ENCODE measurements around the gene POLR2E.
A peak's percentile ranks its signal among the peaks of the same experiment; 100 is the strongest.

POLR2E gene

DNA sequence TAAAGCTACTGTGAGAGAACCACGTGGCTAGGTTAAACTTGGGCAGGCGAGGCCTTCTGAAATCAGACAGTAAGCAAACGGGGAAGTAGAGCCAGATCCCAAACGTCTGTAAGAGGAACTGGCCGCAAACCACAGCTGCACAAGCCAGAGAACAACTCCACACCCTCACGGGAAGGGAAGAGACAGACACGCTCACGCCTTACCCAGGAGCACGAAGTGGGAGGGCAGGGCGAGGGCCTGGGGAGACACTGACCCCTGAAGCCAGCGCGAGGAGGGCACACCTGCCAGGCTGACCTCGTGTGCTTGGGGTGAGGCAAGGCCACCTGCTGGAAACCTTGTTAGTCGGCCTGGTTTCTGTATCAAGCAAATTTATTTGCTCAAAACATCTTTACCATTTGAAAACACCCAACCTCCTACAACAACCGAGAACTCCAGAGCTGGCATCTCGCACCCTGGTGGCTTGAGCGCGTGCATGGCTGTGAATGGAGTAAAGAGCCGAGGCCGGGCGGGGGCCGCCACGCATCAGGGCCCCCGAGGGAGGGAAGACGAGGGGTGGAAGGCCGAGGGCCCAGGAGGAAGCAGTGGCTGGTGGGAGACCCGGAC lies 7.3 kb downstream of the POLR2E start:
- peaks cover 6% of the 10 kb centered on the region for H3K79me1 ChIP-seq (ENCODE audit: low read depth, low read length)
- H2BK15ac ChIP-seq (ENCODE audit: low read length): no peak overlapping the region
- H3K18ac ChIP-seq (ENCODE audit: low read length): no peak overlapping the region
- no peak overlapping the region for H2AFZ ChIP-seq (ENCODE audit: low read length)
- H3K27ac ChIP-seq (replicated peaks; ENCODE audit: low read length): no peak overlapping the region
- peaks cover 36 to 88% of the 10 kb centered on the region in 2 donors for H3K36me3 ChIP-seq (replicated peaks in 1 of 2; ENCODE audit: control insufficient read depth in 2 of 2, insufficient read depth in 2 of 2, low read length in 2 of 2)
- H4K91ac ChIP-seq (ENCODE audit: low read depth, low read length, poor library complexity): no peak overlapping the region
- no peak for DNase-seq (ENCODE audit: low spot score)
- no peak overlapping the region for H2BK5ac ChIP-seq (ENCODE audit: low read length)
- H3K4me3 ChIP-seq (ENCODE audit: low read length in 2 of 2): no peak overlapping the region
- no peaks in the 10 kb centered on the region for H3K4me1 ChIP-seq (ENCODE audit: control insufficient read depth in 2 of 2, insufficient read depth in 1 of 2, low read depth in 1 of 2, low read length in 2 of 2)
- no peak overlapping the region for H3K14ac ChIP-seq (ENCODE audit: low read length)
- H2BK120ac ChIP-seq (ENCODE audit: low read depth, low read length): no peak overlapping the region
- H3K23ac ChIP-seq (ENCODE audit: low read depth, low read length, poor library complexity): peak overlapping the region; percentile 43
- no peak overlapping the region for H2BK12ac ChIP-seq (ENCODE audit: low read length)
- no peak overlapping the region for H3K9ac ChIP-seq (ENCODE audit: low read depth, low read length, poor library complexity)
- WGBS, 2 donors (ENCODE audit: extremely low coverage in 2 of 2, insufficient read length in 2 of 2, insufficient replicate concordance in 1 of 2): no CpG with 5 or more reads among the region's 27 CpGs
- no peaks in the 10 kb centered on the region for H3K27me3 ChIP-seq (ENCODE audit: control insufficient read depth in 3 of 3, insufficient read depth in 3 of 3, low read depth in 1 of 3, low read length in 3 of 3)
- no peak overlapping the region for H2AK5ac ChIP-seq (ENCODE audit: low read depth, low read length)
- no peak overlapping the region for H3K4me2 ChIP-seq (ENCODE audit: insufficient read depth, low read length, poor library complexity, severe bottlenecking)
- no peak overlapping the region for H4K8ac ChIP-seq (ENCODE audit: low read depth, low read length)
- H3K9me3 ChIP-seq (replicated peaks in 1 of 2; ENCODE audit: control insufficient read depth in 2 of 2, insufficient read depth in 1 of 2, low read depth in 1 of 2, low read length in 2 of 2): no peaks in the 10 kb centered on the region
- H3K4ac ChIP-seq (ENCODE audit: low read length): no peak overlapping the region

DNA sequence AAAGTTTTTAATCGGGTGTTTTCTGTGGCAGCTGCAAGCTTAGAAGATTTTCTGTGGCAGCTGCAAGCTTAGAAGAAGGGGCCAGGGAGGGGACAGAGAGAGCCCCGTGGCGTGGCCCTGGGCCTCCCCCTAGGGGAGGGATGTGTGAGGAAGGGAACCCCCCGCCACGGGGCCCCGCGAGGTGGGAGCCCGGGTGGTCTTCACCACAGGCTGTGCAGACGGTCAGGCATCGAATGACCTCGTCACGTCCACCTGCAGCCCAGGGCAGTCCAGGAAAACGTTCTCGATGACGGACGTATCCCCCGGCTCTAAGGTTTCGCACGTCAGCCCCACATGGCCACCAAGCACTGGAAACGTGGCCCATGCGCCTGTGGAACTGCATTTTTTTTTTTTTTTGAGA lies 8.6 kb downstream of the POLR2E start:
- no peak overlapping the region for H2BK15ac ChIP-seq (ENCODE audit: low read length)
- DNase-seq (ENCODE audit: low spot score): no peak
- no peak overlapping the region for H2AK5ac ChIP-seq (ENCODE audit: low read depth, low read length)
- H3K4ac ChIP-seq (ENCODE audit: low read length): no peak overlapping the region
- H4K91ac ChIP-seq (ENCODE audit: low read depth, low read length, poor library complexity): no peak overlapping the region
- no peak overlapping the region for H3K4me2 ChIP-seq (ENCODE audit: insufficient read depth, low read length, poor library complexity, severe bottlenecking)
- no peaks in the 10 kb centered on the region for H3K9me3 ChIP-seq (replicated peaks in 1 of 2; ENCODE audit: control insufficient read depth in 2 of 2, insufficient read depth in 1 of 2, low read depth in 1 of 2, low read length in 2 of 2)
- no peak overlapping the region for H2BK12ac ChIP-seq (ENCODE audit: low read length)
- H3K9ac ChIP-seq (ENCODE audit: low read depth, low read length, poor library complexity): peak overlapping the region; percentile 21
- no peaks in the 10 kb centered on the region for H3K27me3 ChIP-seq (ENCODE audit: control insufficient read depth in 3 of 3, insufficient read depth in 3 of 3, low read depth in 1 of 3, low read length in 3 of 3)
- H4K8ac ChIP-seq (ENCODE audit: low read depth, low read length): no peak overlapping the region
- no peak overlapping the region for H2BK120ac ChIP-seq (ENCODE audit: low read depth, low read length)
- peaks cover 7% of the 10 kb centered on the region for H3K79me1 ChIP-seq (ENCODE audit: low read depth, low read length)
- no CpG with 5 or more reads among the region's 21 CpGs for WGBS, 2 donors (ENCODE audit: extremely low coverage in 2 of 2, insufficient read length in 2 of 2, insufficient replicate concordance in 1 of 2)
- H2AFZ ChIP-seq (ENCODE audit: low read length): no peak overlapping the region
- H3K4me3 ChIP-seq (ENCODE audit: low read length in 2 of 2): no peak overlapping the region
- H2BK5ac ChIP-seq (ENCODE audit: low read length): no peak overlapping the region
- no peak overlapping the region for H3K18ac ChIP-seq (ENCODE audit: low read length)
- no peak overlapping the region for H3K27ac ChIP-seq (replicated peaks; ENCODE audit: low read length)
- H3K4me1 ChIP-seq (ENCODE audit: control insufficient read depth in 2 of 2, insufficient read depth in 1 of 2, low read depth in 1 of 2, low read length in 2 of 2): peaks cover 0 to 2% of the 10 kb centered on the region in 2 donors
- H3K23ac ChIP-seq (ENCODE audit: low read depth, low read length, poor library complexity): no peak overlapping the region
- no peak overlapping the region for H3K14ac ChIP-seq (ENCODE audit: low read length)
- peaks cover 31 to 82% of the 10 kb centered on the region in 2 donors for H3K36me3 ChIP-seq (replicated peaks in 1 of 2; ENCODE audit: control insufficient read depth in 2 of 2, insufficient read depth in 2 of 2, low read length in 2 of 2)

DNA sequence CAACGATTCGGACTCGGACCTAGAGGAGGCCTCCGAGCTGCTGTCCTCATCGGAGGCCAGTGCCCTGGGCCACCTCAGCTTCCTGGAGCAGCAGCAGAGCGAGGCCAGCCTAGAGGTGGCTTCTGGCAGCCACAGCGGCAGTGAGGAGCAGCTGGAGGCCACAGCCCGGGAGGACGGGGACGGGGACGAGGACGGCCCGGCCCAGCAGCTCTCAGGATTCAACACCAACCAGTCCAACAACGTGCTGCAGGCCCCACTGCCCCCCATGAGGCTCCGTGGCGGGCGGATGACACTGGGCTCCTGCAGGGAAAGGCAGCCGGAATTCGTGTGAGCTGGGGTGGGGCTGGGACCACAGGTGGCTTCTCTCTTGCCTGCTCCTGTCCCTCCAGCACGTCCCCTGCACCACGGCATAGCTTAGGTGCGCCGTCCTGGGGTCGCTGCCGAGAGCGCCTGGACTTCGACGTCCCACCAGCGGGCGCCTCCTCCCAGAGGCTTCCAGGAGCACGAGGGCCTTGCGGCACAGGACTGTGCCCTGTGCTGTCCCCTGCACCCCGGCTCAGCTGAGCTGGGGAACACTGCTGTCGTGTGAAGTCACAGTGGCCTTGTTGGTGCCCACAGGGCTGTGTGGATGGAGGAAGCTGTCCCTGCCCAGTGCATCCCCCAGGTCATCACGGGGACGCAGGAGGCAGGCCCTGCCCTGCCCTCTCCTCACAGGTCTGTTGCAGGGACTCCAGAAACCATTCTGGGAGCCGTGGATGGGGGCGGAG lies 9.3 kb downstream of the POLR2E start:
- no peak overlapping the region for H4K91ac ChIP-seq (ENCODE audit: low read depth, low read length, poor library complexity)
- H2BK5ac ChIP-seq (ENCODE audit: low read length): no peak overlapping the region
- peak overlapping the region; percentile 75 for H3K23ac ChIP-seq (ENCODE audit: low read depth, low read length, poor library complexity)
- H3K4me1 ChIP-seq (ENCODE audit: control insufficient read depth in 2 of 2, insufficient read depth in 1 of 2, low read depth in 1 of 2, low read length in 2 of 2): peaks cover 0 to 2% of the 10 kb centered on the region in 2 donors
- H2BK12ac ChIP-seq (ENCODE audit: low read length): no peak overlapping the region
- no peak overlapping the region for H2AK5ac ChIP-seq (ENCODE audit: low read depth, low read length)
- no peak overlapping the region for H2AFZ ChIP-seq (ENCODE audit: low read length)
- H3K27me3 ChIP-seq (ENCODE audit: control insufficient read depth in 3 of 3, insufficient read depth in 3 of 3, low read depth in 1 of 3, low read length in 3 of 3): no peaks in the 10 kb centered on the region
- no peak overlapping the region for H3K18ac ChIP-seq (ENCODE audit: low read length)
- no peak overlapping the region for H3K4ac ChIP-seq (ENCODE audit: low read length)
- peaks cover 7% of the 10 kb centered on the region for H3K79me1 ChIP-seq (ENCODE audit: low read depth, low read length)
- no peak overlapping the region for H3K4me3 ChIP-seq (ENCODE audit: low read length in 2 of 2)
- H3K9me3 ChIP-seq (replicated peaks in 1 of 2; ENCODE audit: control insufficient read depth in 2 of 2, insufficient read depth in 1 of 2, low read depth in 1 of 2, low read length in 2 of 2): no peaks in the 10 kb centered on the region
- H2BK15ac ChIP-seq (ENCODE audit: low read length): no peak overlapping the region
- WGBS, 2 donors (ENCODE audit: extremely low coverage in 2 of 2, insufficient read length in 2 of 2, insufficient replicate concordance in 1 of 2): no CpG with 5 or more reads among the region's 38 CpGs
- H4K8ac ChIP-seq (ENCODE audit: low read depth, low read length): no peak overlapping the region
- H3K14ac ChIP-seq (ENCODE audit: low read length): no peak overlapping the region
- no peak overlapping the region for H3K27ac ChIP-seq (replicated peaks; ENCODE audit: low read length)
- no peak overlapping the region for H2BK120ac ChIP-seq (ENCODE audit: low read depth, low read length)
- DNase-seq (ENCODE audit: low spot score): no peak
- H3K9ac ChIP-seq (ENCODE audit: low read depth, low read length, poor library complexity): peak overlapping the region; percentile 38
- H3K4me2 ChIP-seq (ENCODE audit: insufficient read depth, low read length, poor library complexity, severe bottlenecking): no peak overlapping the region
- peaks cover 26 to 78% of the 10 kb centered on the region in 2 donors for H3K36me3 ChIP-seq (replicated peaks in 1 of 2; ENCODE audit: control insufficient read depth in 2 of 2, insufficient read depth in 2 of 2, low read length in 2 of 2)

DNA sequence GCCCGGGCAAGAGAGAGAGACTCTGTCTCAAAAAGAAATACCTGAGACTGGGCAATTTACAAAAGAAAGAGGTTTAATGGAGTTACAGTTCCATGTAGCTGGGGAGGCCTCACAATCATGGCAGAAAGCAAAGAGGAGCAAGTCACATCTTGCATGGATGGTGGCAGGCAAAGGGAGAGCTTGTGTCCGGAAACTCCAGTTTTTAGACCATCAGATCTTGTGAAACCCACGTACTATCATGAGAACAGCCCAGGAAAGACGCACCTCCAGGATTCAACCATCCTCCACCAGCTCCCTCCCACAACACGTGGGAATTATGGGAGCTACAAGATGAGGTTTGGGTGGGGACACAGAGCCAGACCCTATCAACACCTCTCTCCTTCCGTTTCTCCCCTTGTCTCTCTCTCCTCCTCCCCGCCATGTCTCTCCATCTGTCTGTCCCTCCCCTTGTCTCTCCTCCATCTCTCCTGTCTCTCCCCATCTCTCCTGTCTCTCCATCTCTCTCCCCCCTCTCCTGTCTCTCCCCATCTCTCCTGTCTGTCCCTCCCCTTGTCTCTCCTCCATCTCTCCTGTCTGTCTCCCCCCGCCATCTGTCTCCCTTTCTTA lies 10.0 kb downstream of the POLR2E start:
- H3K36me3 ChIP-seq (replicated peaks in 1 of 2; ENCODE audit: control insufficient read depth in 2 of 2, insufficient read depth in 2 of 2, low read length in 2 of 2): peaks cover 23 to 80% of the 10 kb centered on the region in 2 donors
- no peak overlapping the region for H2AK5ac ChIP-seq (ENCODE audit: low read depth, low read length)
- H3K4me2 ChIP-seq (ENCODE audit: insufficient read depth, low read length, poor library complexity, severe bottlenecking): no peak overlapping the region
- H3K4me1 ChIP-seq (ENCODE audit: control insufficient read depth in 2 of 2, insufficient read depth in 1 of 2, low read depth in 1 of 2, low read length in 2 of 2): peaks cover 0 to 2% of the 10 kb centered on the region in 2 donors
- no peak overlapping the region for H2BK5ac ChIP-seq (ENCODE audit: low read length)
- peaks cover 7% of the 10 kb centered on the region for H3K79me1 ChIP-seq (ENCODE audit: low read depth, low read length)
- H3K27ac ChIP-seq (replicated peaks; ENCODE audit: low read length): no peak overlapping the region
- no peaks in the 10 kb centered on the region for H3K27me3 ChIP-seq (ENCODE audit: control insufficient read depth in 3 of 3, insufficient read depth in 3 of 3, low read depth in 1 of 3, low read length in 3 of 3)
- H3K18ac ChIP-seq (ENCODE audit: low read length): no peak overlapping the region
- no peak overlapping the region for H2BK120ac ChIP-seq (ENCODE audit: low read depth, low read length)
- no peak overlapping the region for H3K14ac ChIP-seq (ENCODE audit: low read length)
- no peak overlapping the region for H4K8ac ChIP-seq (ENCODE audit: low read depth, low read length)
- no peak for DNase-seq (ENCODE audit: low spot score)
- H3K23ac ChIP-seq (ENCODE audit: low read depth, low read length, poor library complexity): no peak overlapping the region
- no peak overlapping the region for H2BK15ac ChIP-seq (ENCODE audit: low read length)
- no peaks in the 10 kb centered on the region for H3K9me3 ChIP-seq (replicated peaks in 1 of 2; ENCODE audit: control insufficient read depth in 2 of 2, insufficient read depth in 1 of 2, low read depth in 1 of 2, low read length in 2 of 2)
- H2AFZ ChIP-seq (ENCODE audit: low read length): no peak overlapping the region
- no peak overlapping the region for H4K91ac ChIP-seq (ENCODE audit: low read depth, low read length, poor library complexity)
- no peak overlapping the region for H3K9ac ChIP-seq (ENCODE audit: low read depth, low read length, poor library complexity)
- H3K4me3 ChIP-seq (ENCODE audit: low read length in 2 of 2): no peak overlapping the region
- no peak overlapping the region for H3K4ac ChIP-seq (ENCODE audit: low read length)
- no CpG with 5 or more reads among the region's 8 CpGs for WGBS, 2 donors (ENCODE audit: extremely low coverage in 2 of 2, insufficient read length in 2 of 2, insufficient replicate concordance in 1 of 2)
- H2BK12ac ChIP-seq (ENCODE audit: low read length): no peak overlapping the region
